ENCODE measurements around the gene DPH2.

Gene DPH2

DNA sequence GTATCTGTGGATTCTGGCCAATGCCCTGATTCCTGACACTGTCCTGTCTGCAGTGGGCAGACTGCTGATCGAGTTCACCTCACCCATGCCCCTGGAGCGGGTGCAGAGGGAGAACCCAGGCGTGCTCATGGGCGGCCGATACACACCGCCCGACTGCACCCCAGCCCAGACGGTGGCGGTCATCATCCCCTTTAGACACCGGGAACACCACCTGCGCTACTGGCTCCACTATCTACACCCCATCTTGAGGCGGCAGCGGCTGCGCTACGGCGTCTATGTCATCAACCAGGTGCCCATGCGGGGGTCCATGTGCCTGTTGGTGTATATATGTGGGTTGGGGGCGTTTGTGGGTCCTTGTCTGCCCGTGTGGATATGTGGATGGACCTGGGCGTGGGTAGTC is 11.8 kb downstream of the DPH2 start:
- TF ChIP-seq CTCF (IDR thresholded peaks at IDR 0.05; ENCODE audit: low read depth, low read length, poor library complexity, severe bottlenecking), result no peak
- no peaks in the 10 kb centered on the region for H3K9me3 ChIP-seq (ENCODE audit: control insufficient read depth, insufficient read depth, low read length)
- no peaks in the 10 kb centered on the region for H3K9me2 ChIP-seq (replicated peaks; ENCODE audit: control insufficient read depth, low read length)
- no peaks in the 10 kb centered on the region for H4K20me1 ChIP-seq (ENCODE audit: control insufficient read depth, insufficient read depth, low read depth, low read length)
- no peak overlapping the region for H3K4me3 ChIP-seq (ENCODE audit: low read length)
- H3K27me3 ChIP-seq (ENCODE audit: control insufficient read depth, low read length), result no peaks in the 10 kb centered on the region
- peaks cover 56% of the 10 kb centered on the region for H3K79me2 ChIP-seq (ENCODE audit: control insufficient read depth, low read length)
- peaks cover 8% of the 10 kb centered on the region for H3F3A ChIP-seq (ENCODE audit: control insufficient read depth, insufficient read depth)
- H3K4me2 ChIP-seq (ENCODE audit: low read length), result no peak overlapping the region
- H3K36me3 ChIP-seq (ENCODE audit: control insufficient read depth, low read length), result peaks cover 52% of the 10 kb centered on the region
- H3K4me1 ChIP-seq (ENCODE audit: control insufficient read depth, low read length), result peaks cover 35% of the 10 kb centered on the region
- no peak overlapping the region for H3K27ac ChIP-seq (ENCODE audit: low read depth, low read length)

- Histone ChIP-seq H3K27ac (ENCODE audit: low read depth, low read length) (no peak overlapping the region), H3F3A (ENCODE audit: control insufficient read depth, insufficient read depth) (peaks cover 6% of the 10 kb centered on the region), H3K79me2 (ENCODE audit: control insufficient read depth, low read length) (peaks cover 50% of the 10 kb centered on the region), H3K9me3 (ENCODE audit: control insufficient read depth, insufficient read depth, low read length) (no peaks in the 10 kb centered on the region), H3K9me2 (replicated peaks; ENCODE audit: control insufficient read depth, low read length) (no peaks in the 10 kb centered on the region), H4K20me1 (ENCODE audit: control insufficient read depth, insufficient read depth, low read depth, low read length) (no peaks in the 10 kb centered on the region), H3K36me3 (ENCODE audit: control insufficient read depth, low read length) (peaks cover 50% of the 10 kb centered on the region), H3K4me2 (ENCODE audit: low read length) (no peak overlapping the region), H3K4me1 (ENCODE audit: control insufficient read depth, low read length) (peaks cover 29% of the 10 kb centered on the region), H3K27me3 (ENCODE audit: control insufficient read depth, low read length) (no peaks in the 10 kb centered on the region), H3K4me3 (ENCODE audit: low read length) (no peak overlapping the region)
- TF ChIP-seq CTCF (IDR thresholded peaks at IDR 0.05; ENCODE audit: low read depth, low read length, poor library complexity, severe bottlenecking), result no peak
- no peak for TF ChIP-seq EZH2phosphoT487 (IDR thresholded peaks at IDR 0.05; ENCODE audit: borderline replicate concordance, low read length)
Measured at GRCh38 chr1:43982241-43982640, 12.4 kb downstream of the DPH2 start.

DNA sequence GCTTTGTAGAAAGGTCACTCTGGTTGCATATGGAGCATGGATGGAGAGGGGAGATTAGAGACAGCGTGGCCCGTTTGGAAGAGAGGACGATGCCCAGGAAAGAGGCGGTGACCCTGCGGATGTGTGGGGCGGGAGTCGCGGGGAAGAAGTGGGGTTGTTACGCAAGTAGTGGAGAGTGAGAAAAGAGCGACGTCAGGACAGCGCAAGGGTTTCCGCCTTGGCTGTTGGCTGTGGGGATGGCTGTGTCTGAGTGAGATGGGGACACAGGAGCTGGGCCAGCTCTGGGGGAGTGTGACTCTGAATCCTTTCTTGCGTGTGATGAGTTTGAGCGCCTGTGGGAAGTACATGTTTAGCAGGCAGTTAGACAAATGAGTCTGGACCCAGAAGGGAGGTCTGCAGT is 13.0 kb downstream of the DPH2 start:
- Histone ChIP-seq H3K9me2 (replicated peaks; ENCODE audit: control insufficient read depth, low read length) (no peaks in the 10 kb centered on the region), H3K4me2 (ENCODE audit: low read length) (no peak overlapping the region), H3K79me2 (ENCODE audit: control insufficient read depth, low read length) (peaks cover 45% of the 10 kb centered on the region), H4K20me1 (ENCODE audit: control insufficient read depth, insufficient read depth, low read depth, low read length) (no peaks in the 10 kb centered on the region), H3F3A (ENCODE audit: control insufficient read depth, insufficient read depth) (peaks cover under 1% of the 10 kb centered on the region), H3K4me3 (ENCODE audit: low read length) (no peak overlapping the region), H3K36me3 (ENCODE audit: control insufficient read depth, low read length) (peaks cover 44% of the 10 kb centered on the region), H3K27ac (ENCODE audit: low read depth, low read length) (no peak overlapping the region), H3K4me1 (ENCODE audit: control insufficient read depth, low read length) (peaks cover 23% of the 10 kb centered on the region), H3K9me3 (ENCODE audit: control insufficient read depth, insufficient read depth, low read length) (no peaks in the 10 kb centered on the region), H3K27me3 (ENCODE audit: control insufficient read depth, low read length) (no peaks in the 10 kb centered on the region)
- TF ChIP-seq CTCF (IDR thresholded peaks at IDR 0.05; ENCODE audit: low read depth, low read length, poor library complexity, severe bottlenecking) (no peak), EZH2phosphoT487 (IDR thresholded peaks at IDR 0.05; ENCODE audit: borderline replicate concordance, low read length) (no peak)
